CD14-positive monocyte (primary cell): ENCODE results near the gene PDE8B. TPM values are rescaled to one million over a fixed set of nuclear protein-coding genes. Genes with fewer than 3 reads are reported as not detected.

Source experiments
- DNase-seq, 3 donors: peaks; one replicate each; pipeline ENCODE4 v3.0.0-alpha.2; 2011 to 2022
- H2AFZ ChIP-seq: 2 replicates; pipeline ENCODE4 v1.6.0; 2012; ENCODE audit warnings: mild to moderate bottlenecking, low read depth, low read length, inconsistent platforms; ENCODE audit not compliant: insufficient read depth, poor library complexity, severe bottlenecking
- H3K27ac ChIP-seq, 2 donors: 1 replicate in 1 of 2; 2 replicates in 1 of 2; pipeline ENCODE4 v1.5.1; 2012 to 2013; ENCODE audit warnings: low read length in 2 of 2, control low read depth in 1 of 2, inconsistent platforms in 1 of 2, low read depth in 1 of 2, mild to moderate bottlenecking in 1 of 2
- H3K27me3 ChIP-seq, 2 donors: one replicate each; pipeline versions ENCODE4 v1.6.0 to v1.6.1; 2011 to 2013; ENCODE audit warnings: low read length in 2 of 2; ENCODE audit not compliant: control insufficient read depth in 2 of 2, insufficient read depth in 2 of 2
- H3K36me3 ChIP-seq, 2 donors: replicated peaks in 1 of 2; 1 replicate in 1 of 2; 2 replicates in 1 of 2; pipeline versions ENCODE4 v1.5.1 to v1.6.1; 2012 to 2013; ENCODE audit warnings: low read length in 2 of 2, control low read depth in 1 of 2, inconsistent platforms in 1 of 2, mild to moderate bottlenecking in 1 of 2; ENCODE audit not compliant: insufficient read depth in 2 of 2, control insufficient read depth in 1 of 2
- H3K4me1 ChIP-seq, 2 donors: 1 replicate in 1 of 2; 2 replicates in 1 of 2; pipeline versions ENCODE4 v1.5.1 to v1.6.1; 2012 to 2013; ENCODE audit warnings: low read length in 2 of 2, control low read depth in 1 of 2, inconsistent platforms in 1 of 2, mild to moderate bottlenecking in 1 of 2, moderate library complexity in 1 of 2; ENCODE audit not compliant: insufficient read depth in 2 of 2, control insufficient read depth in 1 of 2
- H3K4me2 ChIP-seq: replicated peaks from 2 replicates; pipeline ENCODE3; 2012; ENCODE audit warnings: low read length, moderate library complexity, mild to moderate bottlenecking; ENCODE audit not compliant: poor library complexity, severe bottlenecking; ENCODE audit errors: extremely low read depth
- H3K4me3 ChIP-seq, 3 experiments: fragments of 200-600 bp in 1 of 3; sonication (generic) in 1 of 3; replicated peaks in 1 of 3; 1 replicate in 2 of 3; 2 replicates in 1 of 3; pipeline ENCODE4 v1.5.1; 2011 to 2013; ENCODE audit warnings: low read length in 3 of 3, mild to moderate bottlenecking in 3 of 3, control low read depth in 2 of 3, low read depth in 2 of 3, inconsistent platforms in 1 of 3, moderate library complexity in 1 of 3
- H3K79me2 ChIP-seq: 2 replicates; pipeline ENCODE4 v1.6.0; 2012; ENCODE audit warnings: mild to moderate bottlenecking, control low read depth, inconsistent platforms, low read length, moderate library complexity; ENCODE audit not compliant: insufficient read depth
- H3K9ac ChIP-seq: 2 replicates; pipeline ENCODE4 v1.6.0; 2017; ENCODE audit warnings: low read length, mild to moderate bottlenecking; ENCODE audit not compliant: insufficient read depth, poor library complexity, severe bottlenecking
- H3K9me3 ChIP-seq, 2 donors: replicated peaks in 1 of 2; 1 replicate in 1 of 2; 2 replicates in 1 of 2; pipeline versions ENCODE4 v1.5.1 to v1.6.1; 2012 to 2013; ENCODE audit warnings: low read length in 2 of 2, control low read depth in 1 of 2; ENCODE audit not compliant: control insufficient read depth in 1 of 2, insufficient read depth in 1 of 2
- H4K20me1 ChIP-seq: 2 replicates; pipeline ENCODE4 v1.6.0; 2012; ENCODE audit warnings: mild to moderate bottlenecking, low read length, control low read depth, moderate library complexity; ENCODE audit not compliant: insufficient read depth
- H3K27ac Mint-ChIP-seq, 7 donors: one replicate each; pipeline ENCODE4 v1.8.0; 2020; ENCODE audit warnings: mild to moderate bottlenecking in 7 of 7, mixed read lengths in 7 of 7, moderate library complexity in 6 of 7, inconsistent platforms in 2 of 7
- H3K27me3 Mint-ChIP-seq, 3 donors: one replicate each; pipeline ENCODE4 v1.8.0; 2021 to 2022; ENCODE audit warnings: low read depth in 3 of 3, mild to moderate bottlenecking in 3 of 3, mixed read lengths in 3 of 3, moderate library complexity in 3 of 3, inconsistent platforms in 1 of 3
- H3K36me3 Mint-ChIP-seq, 2 donors: one replicate each; pipeline ENCODE4 v1.8.0; 2020; ENCODE audit warnings: mixed read lengths in 2 of 2, inconsistent platforms in 1 of 2, mild to moderate bottlenecking in 1 of 2
- H3K4me1 Mint-ChIP-seq: one replicate; pipeline ENCODE4 v1.8.0; 2020; ENCODE audit warnings: mild to moderate bottlenecking, mixed read lengths
- H3K4me3 Mint-ChIP-seq, 2 donors: one replicate each; pipeline ENCODE4 v1.8.0; 2020; ENCODE audit warnings: mild to moderate bottlenecking in 2 of 2, mixed read lengths in 2 of 2, moderate library complexity in 1 of 2
- H3K9me3 Mint-ChIP-seq, 7 donors: one replicate each; pipeline ENCODE4 v1.8.0; 2020 to 2022; ENCODE audit warnings: mixed read lengths in 7 of 7, mild to moderate bottlenecking in 6 of 7, moderate library complexity in 6 of 7, inconsistent platforms in 2 of 7
- WGBS: methylation state at CpG from one replicate; pipeline ENCODE4 v1.1.5; 2013; ENCODE audit warnings: missing lambda C conversion rate; ENCODE audit not compliant: insufficient coverage; 5-methylcytosine and 5-hydroxymethylcytosine counted together
- intact Hi-C, 2 donors: fragments of 100-400 bp; cut with micrococcal nuclease; formaldehyde crosslinking; loops; one replicate each; pipeline versions ENCODE4 v1.15.0 to v1.15.1; 2023
- polyA plus RNA-seq, 3 donors: library from polyadenylated mRNA; depleted of rRNA in 1 of 3; unstranded in 2 of 3; stranded (reverse) in 1 of 3; fragments of 300-500 nt in 2 of 3; fragments of >200 nt in 1 of 3; fragmentation: Illumina TruSeq in 2 of 3; gene quantifications; 1 replicate in 2 of 3; 2 replicates in 1 of 3; pipeline ENCODE4 v1.2.3, GENCODE V29; 2012 to 2021
- TF ChIP-seq, protein P1 (sequence below): fragments of 200-600 bp; IDR thresholded peaks from one replicate; pipeline ENCODE4 v1.8.0; 2022; ENCODE audit warnings: antibody characterized with exemption, mild to moderate bottlenecking

The PDE8B gene
- polyA plus RNA-seq, 3 donors, result 0.11 to 0.61 (median 0.29) TPM

DNA sequence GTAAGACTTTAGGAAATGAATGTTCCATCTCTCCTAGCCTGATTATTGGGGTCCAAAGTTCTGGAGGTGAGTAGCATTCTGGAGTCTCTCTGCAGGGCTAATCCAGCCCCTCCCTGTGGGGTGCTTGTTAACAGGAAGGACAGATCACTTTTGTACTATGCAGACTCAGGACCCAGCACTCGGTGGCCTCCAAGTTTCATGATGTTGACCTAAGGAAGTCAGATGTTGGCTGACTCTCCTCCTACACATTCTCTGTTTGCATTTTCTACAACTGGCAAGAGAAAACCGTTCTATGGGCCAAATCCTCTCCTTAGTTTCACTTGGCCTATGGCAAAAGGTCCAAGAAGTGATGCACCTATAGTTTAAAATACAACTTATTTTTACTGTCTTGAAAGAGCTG lies 5.5 kb upstream of the PDE8B start:
- H3K4me2 ChIP-seq, result no peak overlapping the region
- H3K36me3 ChIP-seq, result no peaks in the 10 kb centered on the region
- H3K79me2 ChIP-seq, result no peaks in the 10 kb centered on the region
- peaks cover 14 to 18% of the 10 kb centered on the region in 2 donors for H3K27me3 ChIP-seq
- Mint-ChIP-seq H3K36me3 (peaks cover 0 to 7% of the 10 kb centered on the region in 2 donors), H3K27ac (no peak overlapping the region), H3K4me1 (peaks cover 6% of the 10 kb centered on the region), H3K9me3 (peaks cover 0 to 5% (median 2%) of the 10 kb centered on the region in 7 donors), H3K27me3 (peaks cover 16 to 18% (median 17%) of the 10 kb centered on the region in 3 donors), H3K4me3 (no peak overlapping the region)
- H3K27ac ChIP-seq, result no peak overlapping the region
- H3K9me3 ChIP-seq, result no peaks in the 10 kb centered on the region
- no peaks in the 10 kb centered on the region for H4K20me1 ChIP-seq
- intact Hi-C loops, result no loop called here
- no peak for DNase-seq
- H3K4me1 ChIP-seq, result no peaks in the 10 kb centered on the region
- H3K4me3 ChIP-seq, result no peak overlapping the region
- H3K9ac ChIP-seq, result no peak overlapping the region
- WGBS, result 100% methylated on average over 1 of the region's 2 CpGs
- TF ChIP-seq, protein P1, sequence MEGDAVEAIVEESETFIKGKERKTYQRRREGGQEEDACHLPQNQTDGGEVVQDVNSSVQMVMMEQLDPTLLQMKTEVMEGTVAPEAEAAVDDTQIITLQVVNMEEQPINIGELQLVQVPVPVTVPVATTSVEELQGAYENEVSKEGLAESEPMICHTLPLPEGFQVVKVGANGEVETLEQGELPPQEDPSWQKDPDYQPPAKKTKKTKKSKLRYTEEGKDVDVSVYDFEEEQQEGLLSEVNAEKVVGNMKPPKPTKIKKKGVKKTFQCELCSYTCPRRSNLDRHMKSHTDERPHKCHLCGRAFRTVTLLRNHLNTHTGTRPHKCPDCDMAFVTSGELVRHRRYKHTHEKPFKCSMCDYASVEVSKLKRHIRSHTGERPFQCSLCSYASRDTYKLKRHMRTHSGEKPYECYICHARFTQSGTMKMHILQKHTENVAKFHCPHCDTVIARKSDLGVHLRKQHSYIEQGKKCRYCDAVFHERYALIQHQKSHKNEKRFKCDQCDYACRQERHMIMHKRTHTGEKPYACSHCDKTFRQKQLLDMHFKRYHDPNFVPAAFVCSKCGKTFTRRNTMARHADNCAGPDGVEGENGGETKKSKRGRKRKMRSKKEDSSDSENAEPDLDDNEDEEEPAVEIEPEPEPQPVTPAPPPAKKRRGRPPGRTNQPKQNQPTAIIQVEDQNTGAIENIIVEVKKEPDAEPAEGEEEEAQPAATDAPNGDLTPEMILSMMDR, result no peak
- no peak overlapping the region for H2AFZ ChIP-seq

DNA sequence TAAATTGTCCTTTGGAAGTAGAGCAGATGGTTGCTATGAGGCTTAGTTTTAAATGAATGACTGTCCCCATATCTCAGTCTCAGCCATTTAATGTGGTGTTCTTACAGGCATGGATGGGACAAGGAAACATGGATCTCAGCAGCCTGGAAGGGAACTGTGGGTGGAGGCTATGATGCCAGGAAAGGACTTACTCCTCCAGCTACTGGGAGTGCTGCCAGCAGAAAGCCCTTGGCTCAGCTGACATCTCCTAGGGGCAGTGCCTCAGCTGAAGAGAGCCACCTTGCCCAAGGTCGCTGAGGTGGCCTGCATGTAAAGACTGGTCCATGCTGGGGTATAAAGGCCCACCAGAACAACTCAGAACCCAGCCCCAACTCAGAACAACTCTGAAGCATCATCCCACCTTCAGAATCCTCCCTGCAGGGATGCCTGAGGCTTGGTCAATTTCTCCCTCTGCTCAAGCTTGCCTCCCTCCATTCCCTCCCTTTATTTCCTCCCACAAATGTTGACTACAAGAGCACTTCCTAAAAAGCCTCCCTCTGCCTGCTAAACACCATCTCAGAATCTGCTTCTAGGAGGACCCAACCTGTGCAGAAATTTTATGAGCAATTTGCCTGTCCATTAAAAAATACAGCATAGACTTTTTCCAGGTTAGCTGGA lies 1.8 kb upstream of the PDE8B start:
- H3K27ac ChIP-seq, result no peak overlapping the region
- H3K4me2 ChIP-seq, result no peak overlapping the region
- Mint-ChIP-seq H3K36me3 (peaks cover 0 to 7% of the 10 kb centered on the region in 2 donors), H3K27me3 (peaks cover 36 to 43% (median 39%) of the 10 kb centered on the region in 3 donors), H3K9me3 (peaks cover 0 to 14% (median 6%) of the 10 kb centered on the region in 7 donors), H3K4me1 (peaks cover 15% of the 10 kb centered on the region), H3K27ac (no peak overlapping the region), H3K4me3 (peak overlapping the region in 1 of 2 donors; percentile 93)
- peaks cover 8 to 10% of the 10 kb centered on the region in 2 donors for H3K4me1 ChIP-seq
- TF ChIP-seq, protein P1, result no peak
- H2AFZ ChIP-seq, result no peak overlapping the region
- no peaks in the 10 kb centered on the region for H4K20me1 ChIP-seq
- H3K79me2 ChIP-seq, result no peaks in the 10 kb centered on the region
- H3K36me3 ChIP-seq, result no peaks in the 10 kb centered on the region
- no peak overlapping the region for H3K9ac ChIP-seq
- peaks cover 0 to 8% of the 10 kb centered on the region in 2 donors for H3K9me3 ChIP-seq
- WGBS, result 100% methylated on average over 1 of the region's 1 CpG
- no peak overlapping the region for H3K4me3 ChIP-seq
- H3K27me3 ChIP-seq, result peaks cover 38 to 41% of the 10 kb centered on the region in 2 donors
- intact Hi-C loops, result no loop called here
- DNase-seq, result no peak
